H1 (cell line): Measurements from ENCODE around the gene STK11. TPM values are rescaled to one million over a fixed set of nuclear protein-coding genes. Genes with fewer than 3 reads are reported as not detected.

Experiments used
- ASH2L ChIP-seq: fragments of 200-600, 300-600 bp; sonication (generic); IDR thresholded peaks from one replicate; pipeline ENCODE4 v1.7.1; 2017; ENCODE audit warnings: low read length
- ATF3 ChIP-seq: IDR thresholded peaks from 2 replicates; pipeline ENCODE4 v1.6.1; 2011; ENCODE audit warnings: low read depth, mild to moderate bottlenecking, low read length; ENCODE audit not compliant: insufficient read depth
- BCL11A ChIP-seq, 2 experiments: IDR thresholded peaks; one replicate each; pipeline ENCODE4 v1.6.1; 2011; ENCODE audit warnings: low read depth in 2 of 2, low read length in 2 of 2, mild to moderate bottlenecking in 2 of 2
- BRCA1 ChIP-seq: IDR thresholded peaks from 2 replicates; pipeline ENCODE4 v1.6.1; 2012; ENCODE audit warnings: low read depth, low read length, improper control_type of control experiment
- CEBPB ChIP-seq: IDR thresholded peaks from 2 replicates; pipeline ENCODE4 v1.6.1; 2012; ENCODE audit warnings: low read depth, low read length
- CHD2 ChIP-seq: IDR thresholded peaks from 2 replicates; pipeline ENCODE4 v1.6.1; 2012; ENCODE audit warnings: low read length, improper control_type of control experiment
- CTBP2 ChIP-seq: IDR thresholded peaks from 2 replicates; pipeline ENCODE4 v1.7.0; 2011; ENCODE audit warnings: borderline replicate concordance, mild to moderate bottlenecking, moderate library complexity, mixed read lengths, low read length; ENCODE audit not compliant: insufficient read depth, insufficient read length
- E2F6 ChIP-seq: IDR thresholded peaks from 2 replicates; pipeline ENCODE4 v1.6.1; 2012; ENCODE audit warnings: inconsistent platforms
- EGR1 ChIP-seq: IDR thresholded peaks from 2 replicates; pipeline ENCODE4 v1.6.1; 2011; ENCODE audit warnings: low read depth, low read length, borderline replicate concordance
- EZH2 ChIP-seq: fragments of 200-600 bp; sonication (generic); IDR thresholded peaks from 2 replicates; pipeline ENCODE4 v1.7.1; 2012; ENCODE audit warnings: low read depth, mild to moderate bottlenecking, moderate library complexity, low read length, inconsistent platforms; ENCODE audit not compliant: severe bottlenecking
- GABPA ChIP-seq: IDR thresholded peaks from 2 replicates; pipeline ENCODE4 v1.6.1; 2011; ENCODE audit warnings: mild to moderate bottlenecking, low read length, moderate library complexity, borderline replicate concordance; ENCODE audit not compliant: insufficient read depth
- JUND ChIP-seq: IDR thresholded peaks from 2 replicates; pipeline ENCODE4 v1.6.1; 2011; ENCODE audit warnings: mild to moderate bottlenecking, improper control_type of control experiment, low read length
- KDM1A ChIP-seq: fragments of 200-600, 300-600 bp; sonication (generic); IDR thresholded peaks from 2 replicates; pipeline ENCODE4 v1.7.1; 2016; ENCODE audit warnings: mild to moderate bottlenecking, low read length, borderline replicate concordance
- KDM5A ChIP-seq: fragments of 200-600 bp; IDR thresholded peaks from 2 replicates; pipeline ENCODE4 v1.7.1; 2012; ENCODE audit warnings: mild to moderate bottlenecking, low read length, inconsistent platforms, mixed read lengths
- NANOG ChIP-seq: IDR thresholded peaks from 2 replicates; pipeline ENCODE4 v1.6.1; 2011; ENCODE audit warnings: low read length, low read depth, mild to moderate bottlenecking, inconsistent platforms; ENCODE audit not compliant: insufficient read depth, poor library complexity, severe bottlenecking
- RFX5 ChIP-seq: IDR thresholded peaks from 2 replicates; pipeline ENCODE4 v1.6.1; 2011; ENCODE audit warnings: low read depth, low read length, improper control_type of control experiment, borderline replicate concordance
- RNF2 ChIP-seq: fragments of 200-900, 300-1000 bp; sonication (generic); IDR thresholded peaks from 2 replicates; pipeline ENCODE4 v1.7.1; 2016; ENCODE audit warnings: borderline replicate concordance, low read depth, mild to moderate bottlenecking, antibody characterized with exemption, low read length; ENCODE audit not compliant: poor library complexity, severe bottlenecking; ENCODE audit errors: missing control alignments
- RXRA ChIP-seq: IDR thresholded peaks from 2 replicates; pipeline ENCODE4 v1.6.1; 2011; ENCODE audit warnings: low read depth, mild to moderate bottlenecking, low read length, moderate library complexity; ENCODE audit not compliant: insufficient read depth
- SIN3A ChIP-seq, 2 experiments: IDR thresholded peaks in 1 of 2; conservative IDR thresholded peaks in 1 of 2; 2 replicates each; pipeline ENCODE4 v1.6.1; 2011 to 2012; ENCODE audit warnings: low read length in 2 of 2, improper control_type of control experiment in 1 of 2, low read depth in 1 of 2, mild to moderate bottlenecking in 1 of 2
- SP1 ChIP-seq: IDR thresholded peaks from 2 replicates; pipeline ENCODE4 v1.6.1; 2011; ENCODE audit warnings: low read depth, low read length
- SUZ12 ChIP-seq: fragments of 200-600 bp; sonication (generic); IDR thresholded peaks from 2 replicates; pipeline ENCODE4 v1.6.1; 2012; ENCODE audit warnings: mild to moderate bottlenecking, inconsistent platforms, low read length, moderate library complexity, mixed read lengths
- TAF1 ChIP-seq: IDR thresholded peaks from 2 replicates; pipeline ENCODE4 v1.6.1; 2011; ENCODE audit warnings: mild to moderate bottlenecking, low read depth, low read length
- TCF12 ChIP-seq: IDR thresholded peaks from 2 replicates; pipeline ENCODE4 v1.6.1; 2011; ENCODE audit warnings: low read depth, mild to moderate bottlenecking, low read length
- TEAD4 ChIP-seq: IDR thresholded peaks from 2 replicates; pipeline ENCODE4 v1.6.1; 2012; ENCODE audit warnings: low read depth, low read length, inconsistent platforms, mixed read lengths
- polyA plus RNA-seq, 7 experiments: library from polyadenylated mRNA; depleted of rRNA in 3 of 7; stranded (reverse) in 5 of 7; unstranded in 2 of 7; fragments of >200 nt in 5 of 7; fragments of 200-250 nt in 2 of 7; gene quantifications; 1 replicate in 5 of 7; 2 replicates in 1 of 7; 4 replicates in 1 of 7; pipeline versions ENCODE4 v1.2.1 to v1.2.3, GENCODE V29; 2011 to 2013; ENCODE audit warnings: missing spikeins in 2 of 7, mixed read lengths in 2 of 7
- total RNA-seq: library from RNA; stranded (reverse); fragmentation: NEBNext Ultra II Directional; extraction: Animal tissue kit (Norgen Biotek cat#: 25700); gene quantifications from 2 replicates; pipeline ENCODE4 v1.2.1, GENCODE V29; 2021

STK11 gene
- total and polyA plus RNA-seq, 2 of the 8 experiments (the other 6 are each of a cell fraction or from before 2014, with no cell fraction given), result 45.3 to 70.7 TPM

- TF ChIP-seq E2F6 (peak; percentile 65; the same call in 1 of the 2 replicates), JUND (no peak), EGR1 (peak; percentile 95; the same call in 1 of the 2 replicates), BRCA1 (no peak), ATF3 (no peak), RXRA (no peak), RNF2 (no peak), ASH2L (no peak), NANOG (no peak), SIN3A (conservative IDR thresholded peaks at IDR 0.05 in 1 of 2, IDR thresholded peaks at IDR 0.05 in 1 of 2; ENCODE audit: low read depth in 1 of 2, low read length in 2 of 2) (no peak), KDM1A (no peak), TEAD4 (no peak), SP1 (no peak), SUZ12 (no peak), CHD2 (no peak), EZH2 (no peak), BCL11A (IDR thresholded peaks at IDR 0.05; ENCODE audit: low read depth in 2 of 2, low read length in 2 of 2) (no peak), CEBPB (no peak), GABPA (no peak), TAF1 (peak; percentile 34; the same call in 1 of the 2 replicates), KDM5A (no peak), RFX5 (no peak), TCF12 (no peak), CTBP2 (no peak)
Observed at GRCh38 chr19:1275976-1276627, 70.5 kb downstream of the STK11 start (continued).
